ENCODE measurements around the gene MFSD1. TPM values are rescaled to one million over a fixed set of nuclear protein-coding genes. Genes with fewer than 3 reads are reported as not detected.

The MFSD1 gene
- total and polyA plus RNA-seq, 8 donors, result 8.9 to 37.4 (median 22.6) TPM

GRCh38 chr3:158847885-158848284, 46.0 kb downstream of the MFSD1 start:
- intact Hi-C loops (cut with DNase I), result loop anchor here in 1 of 3 donors (10.0 kb wide), 1 partner anchor 957 kb away; no protein-coding TSS in a partner anchor
- 30 to 43% methylated on average over 3 of the region's 3 CpGs for WGBS, 2 donors
- ATAC-seq (no peak), FAIRE-seq (no peak), DNase-seq (no peak)
- Histone ChIP-seq H3K27ac (no peak overlapping the region), H3K27me3 (no peaks in the 10 kb centered on the region), H3K9me3 (no peaks in the 10 kb centered on the region), H3K4me3 (no peak overlapping the region), H3K36me3 (no peaks in the 10 kb centered on the region), H3K4me1 (no peaks in the 10 kb centered on the region)
- no peak for TF ChIP-seq CTCF (IDR thresholded peaks at IDR 0.05)

GRCh38 chr3:158849757-158850156, 47.9 kb downstream of the MFSD1 start:
- H3K4me1 ChIP-seq, result no peaks in the 10 kb centered on the region
- no peak for TF ChIP-seq CTCF (IDR thresholded peaks at IDR 0.05)
- no peaks in the 10 kb centered on the region for H3K9me3 ChIP-seq
- no peaks in the 10 kb centered on the region for H3K36me3 ChIP-seq
- WGBS, 2 donors, result 18 to 23% methylated on average over 3 of the region's 3 CpGs
- no peak overlapping the region for H3K4me3 ChIP-seq
- no peak for FAIRE-seq
- no peaks in the 10 kb centered on the region for H3K27me3 ChIP-seq
- DNase-seq, result no peak
- intact Hi-C loops (cut with DNase I), result loop anchor here in 1 of 3 donors (10.0 kb wide), 1 partner anchor 955 kb away; no protein-coding TSS in a partner anchor
- no peak overlapping the region for H3K27ac ChIP-seq
- ATAC-seq, result no peak

GRCh38 chr3:158859362-158859761, 57.5 kb downstream of the MFSD1 start:
- Histone ChIP-seq H3K9me3 (no peaks in the 10 kb centered on the region), H3K4me3 (no peak overlapping the region), H3K27me3 (no peaks in the 10 kb centered on the region), H3K27ac (no peak overlapping the region), H3K4me1 (no peaks in the 10 kb centered on the region), H3K36me3 (no peaks in the 10 kb centered on the region)
- 65 to 80% methylated on average over 3 of the region's 3 CpGs for WGBS, 2 donors
- ATAC-seq (no peak), FAIRE-seq (no peak), DNase-seq (no peak)
- intact Hi-C loops (cut with DNase I), result no loop called here
- no peak for TF ChIP-seq CTCF (IDR thresholded peaks at IDR 0.05)

GRCh38 chr3:158863247-158863646, 61.4 kb downstream of the MFSD1 start:
- intact Hi-C loops (cut with DNase I), result no loop called here
- DNase-seq (no peak), ATAC-seq (no peak), FAIRE-seq (no peak)
- H3K9me3 ChIP-seq, result no peaks in the 10 kb centered on the region
- 84 to 95% methylated on average over 2 of the region's 2 CpGs for WGBS, 2 donors
- no peaks in the 10 kb centered on the region for H3K36me3 ChIP-seq
- no peaks in the 10 kb centered on the region for H3K27me3 ChIP-seq
- no peaks in the 10 kb centered on the region for H3K4me1 ChIP-seq
- H3K27ac ChIP-seq, result no peak overlapping the region
- no peak for TF ChIP-seq CTCF (IDR thresholded peaks at IDR 0.05)
- no peak overlapping the region for H3K4me3 ChIP-seq

- intact Hi-C loops (cut with DNase I), result no loop called here
- no peaks in the 10 kb centered on the region for H3K9me3 ChIP-seq
- H3K27ac ChIP-seq, result no peak overlapping the region
- no peak for TF ChIP-seq CTCF (IDR thresholded peaks at IDR 0.05)
- no peak overlapping the region for H3K4me3 ChIP-seq
- WGBS, 2 donors, result 60 to 63% methylated on average over 6 of the region's 6 CpGs
- no peak for FAIRE-seq
- H3K36me3 ChIP-seq, result no peaks in the 10 kb centered on the region
- H3K4me1 ChIP-seq, result no peaks in the 10 kb centered on the region
- ATAC-seq, result no peak
- DNase-seq, result no peak
- H3K27me3 ChIP-seq, result no peaks in the 10 kb centered on the region
Measured at GRCh38 chr3:158864492-158864891, 62.6 kb downstream of the MFSD1 start.
